ENCODE results near the gene SYNPO2.

GRCh38 chr4:119041396-119041795 lies 152.7 kb downstream of the SYNPO2 start:
- TF ChIP-seq CTCF (IDR thresholded peaks at IDR 0.05) = no peak
- no peak for TF ChIP-seq EZH2 (IDR thresholded peaks at IDR 0.05; ENCODE audit: borderline replicate concordance, insufficient read depth, low read depth, low read length, poor library complexity, severe bottlenecking)

Measured in B cell (primary cell).